Ascending aorta (tissue), 2 donors: ENCODE data around the gene CPA4. TPM values are rescaled to one million over a fixed set of nuclear protein-coding genes. Genes with fewer than 3 reads are reported as not detected.

ENCODE experiments used
- DNase-seq, 2 donors: peaks; one replicate each; pipeline ENCODE4 v3.0.0-alpha.2; 2019; ENCODE audit warnings: low spot score in 2 of 2
- H3K27ac ChIP-seq, 2 donors: fragments of 200-600 bp; sonication (generic); one replicate each; pipeline ENCODE4 v1.5.1; 2016 to 2017; ENCODE audit warnings: mild to moderate bottlenecking in 1 of 2
- H3K27me3 ChIP-seq: fragments of 200-600 bp; sonication (generic); one replicate; pipeline ENCODE4 v1.5.1; 2017
- H3K36me3 ChIP-seq, 2 donors: fragments of 200-600 bp; sonication (generic); one replicate each; pipeline ENCODE4 v1.5.1; 2016
- H3K4me1 ChIP-seq, 2 donors: fragments of 200-600 bp; sonication (generic); one replicate each; pipeline ENCODE4 v1.5.1; 2016 to 2017; ENCODE audit warnings: mild to moderate bottlenecking in 1 of 2
- H3K4me3 ChIP-seq, 2 donors: fragments of 200-600 bp; sonication (generic); one replicate each; pipeline ENCODE4 v1.5.1; 2016 to 2017; ENCODE audit warnings: mild to moderate bottlenecking in 1 of 2
- H3K9me3 ChIP-seq, 2 donors: fragments of 200-600 bp; sonication (generic); one replicate each; pipeline ENCODE4 v1.5.1; 2016
- intact Hi-C: fragments of 100-400 bp; cut with DNase I; formaldehyde crosslinking; loops from one replicate; pipeline ENCODE4 v1.15.1; 2023
- total RNA-seq: library from RNA; depleted of rRNA; stranded (reverse); fragments of >200 nt; gene quantifications from one replicate; pipeline ENCODE4 v1.1.0, GENCODE V29; 2016
- TF ChIP-seq, protein P1 (sequence below), 3 experiments: fragments of 200-600 bp in 2 of 3; fragments of 450-650 bp in 1 of 3; sonication (generic) in 2 of 3; IDR thresholded peaks; one replicate each; pipeline ENCODE4 v1.5.1; 2016 to 2019; ENCODE audit warnings: antibody characterized with exemption in 3 of 3, mild to moderate bottlenecking in 1 of 3, moderate library complexity in 1 of 3

CPA4 gene
- total RNA-seq, 1 donor from 2014 or later: not detected

DNA sequence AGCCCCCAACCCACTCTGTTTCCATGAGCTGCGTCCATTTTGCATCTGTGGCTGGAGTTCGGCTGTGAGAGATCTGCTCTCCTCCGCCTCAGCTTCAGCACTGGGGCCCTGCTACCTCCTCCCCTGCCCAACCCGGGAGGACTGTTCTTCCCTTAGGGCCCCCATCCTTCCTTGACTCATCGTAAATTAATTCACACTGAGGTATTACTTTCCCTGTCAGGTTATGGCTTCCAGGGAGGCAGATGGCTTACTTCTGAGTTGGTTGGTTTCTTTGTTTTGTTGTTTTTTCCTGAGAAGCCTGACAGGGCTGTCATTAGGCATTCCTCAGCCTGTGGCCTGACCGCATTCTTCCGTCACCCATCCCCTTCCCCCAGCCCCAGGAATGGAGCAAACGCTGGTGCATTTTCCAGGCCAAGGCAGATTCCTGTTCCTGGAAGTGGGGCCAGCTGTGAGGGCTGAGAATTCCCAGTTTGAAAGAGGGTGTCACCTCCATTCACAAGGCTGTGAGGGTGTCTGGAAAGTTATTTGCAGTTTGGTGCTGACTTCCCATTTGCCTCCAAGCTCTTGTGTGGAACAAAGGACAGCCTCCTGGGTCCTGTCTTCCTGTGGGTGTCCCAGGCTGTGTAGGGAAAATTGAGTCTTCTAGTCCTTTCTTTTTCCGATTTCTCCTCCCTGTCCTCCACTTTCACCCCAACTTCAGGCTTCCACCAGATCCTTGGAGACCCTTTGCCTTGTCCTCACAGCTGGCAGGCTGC is 63.3 kb downstream of the CPA4 start:
- H3K4me1 ChIP-seq: peaks cover 7 to 30% of the 10 kb centered on the region in 2 donors
- intact Hi-C loops: loop anchor here (10.0 kb wide), 1 partner anchor 61 kb away; the partner anchor contains the start of gene CPA4
- H3K27ac ChIP-seq: peak overlapping the region; percentile 55 to 77
- DNase-seq: peak in 1 of 2 donors; percentile 65
- H3K36me3 ChIP-seq: no peaks in the 10 kb centered on the region
- peaks cover 0 to 5% of the 10 kb centered on the region in 2 donors for H3K9me3 ChIP-seq
- no peaks in the 10 kb centered on the region for H3K27me3 ChIP-seq
- TF ChIP-seq, protein P1, sequence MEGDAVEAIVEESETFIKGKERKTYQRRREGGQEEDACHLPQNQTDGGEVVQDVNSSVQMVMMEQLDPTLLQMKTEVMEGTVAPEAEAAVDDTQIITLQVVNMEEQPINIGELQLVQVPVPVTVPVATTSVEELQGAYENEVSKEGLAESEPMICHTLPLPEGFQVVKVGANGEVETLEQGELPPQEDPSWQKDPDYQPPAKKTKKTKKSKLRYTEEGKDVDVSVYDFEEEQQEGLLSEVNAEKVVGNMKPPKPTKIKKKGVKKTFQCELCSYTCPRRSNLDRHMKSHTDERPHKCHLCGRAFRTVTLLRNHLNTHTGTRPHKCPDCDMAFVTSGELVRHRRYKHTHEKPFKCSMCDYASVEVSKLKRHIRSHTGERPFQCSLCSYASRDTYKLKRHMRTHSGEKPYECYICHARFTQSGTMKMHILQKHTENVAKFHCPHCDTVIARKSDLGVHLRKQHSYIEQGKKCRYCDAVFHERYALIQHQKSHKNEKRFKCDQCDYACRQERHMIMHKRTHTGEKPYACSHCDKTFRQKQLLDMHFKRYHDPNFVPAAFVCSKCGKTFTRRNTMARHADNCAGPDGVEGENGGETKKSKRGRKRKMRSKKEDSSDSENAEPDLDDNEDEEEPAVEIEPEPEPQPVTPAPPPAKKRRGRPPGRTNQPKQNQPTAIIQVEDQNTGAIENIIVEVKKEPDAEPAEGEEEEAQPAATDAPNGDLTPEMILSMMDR (IDR thresholded peaks at IDR 0.05): no peak
- no peak overlapping the region for H3K4me3 ChIP-seq

DNA sequence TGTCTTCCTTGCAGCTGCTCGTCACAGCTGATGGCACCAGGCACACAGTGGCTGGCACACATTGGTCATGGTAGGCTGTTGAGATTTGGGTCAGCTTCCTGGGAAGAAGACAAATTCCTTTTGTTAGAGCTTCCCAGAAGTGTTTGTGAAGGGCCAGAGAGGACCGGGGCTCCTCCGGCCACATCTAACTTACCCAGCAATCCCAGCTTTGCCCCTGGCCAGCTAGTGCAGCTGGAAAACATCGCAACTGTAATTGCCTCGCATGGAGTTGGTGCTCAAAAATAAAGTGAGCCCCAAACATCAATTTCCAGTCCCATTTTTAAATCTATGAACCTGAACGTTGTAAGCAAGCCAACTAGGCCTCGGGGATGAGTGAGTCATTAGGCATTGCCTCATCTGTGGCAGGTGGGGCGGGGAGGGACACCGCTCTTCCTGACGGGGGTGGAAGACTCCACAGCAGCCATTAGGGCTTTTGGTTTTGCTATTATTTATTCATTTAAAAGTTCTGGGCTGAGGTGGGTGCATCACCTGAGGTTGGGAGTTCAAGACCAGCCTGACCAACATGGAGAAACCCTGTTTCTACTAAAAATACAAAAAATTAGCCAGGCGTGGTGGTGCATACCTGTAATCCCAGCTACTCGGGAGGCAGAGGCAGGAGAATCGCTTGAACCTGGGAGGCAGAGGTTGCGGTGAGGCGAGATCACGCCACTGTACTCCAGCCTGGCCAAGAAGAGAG is 64.1 kb downstream of the CPA4 start:
- TF ChIP-seq, protein P1 (IDR thresholded peaks at IDR 0.05): no peak
- intact Hi-C loops: loop anchor here (10.0 kb wide), 1 partner anchor 62 kb away; the partner anchor contains the start of gene CPA4
- Histone ChIP-seq H3K4me3 (no peak overlapping the region), H3K4me1 (peaks cover 7 to 30% of the 10 kb centered on the region in 2 donors), H3K9me3 (peaks cover 0 to 5% of the 10 kb centered on the region in 2 donors), H3K27me3 (no peaks in the 10 kb centered on the region), H3K27ac (peak overlapping the region; percentile 55 to 77), H3K36me3 (no peaks in the 10 kb centered on the region)
- peak in 1 of 2 donors; percentile 74 for DNase-seq

DNA sequence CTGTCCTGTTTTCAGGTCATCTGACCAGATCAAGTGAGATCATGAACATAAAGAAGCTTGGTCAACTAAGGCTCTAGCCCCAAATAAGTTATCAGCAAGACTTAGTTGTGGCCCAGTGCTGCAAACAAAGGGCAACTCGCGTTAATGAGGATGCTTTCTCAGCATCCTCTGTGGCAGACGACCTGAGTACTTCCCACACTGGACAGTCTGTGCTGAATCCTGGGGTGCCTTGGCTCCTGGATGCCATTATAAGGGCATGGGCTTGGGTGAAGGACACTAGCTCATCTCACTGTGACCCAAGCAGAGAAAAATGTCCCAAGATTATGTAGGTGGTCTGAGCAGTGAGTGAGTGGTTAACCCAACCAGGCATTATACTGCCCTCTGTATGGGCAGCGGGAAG is 65.5 kb downstream of the CPA4 start:
- peaks cover 0 to 5% of the 10 kb centered on the region in 2 donors for H3K9me3 ChIP-seq
- TF ChIP-seq, protein P1 (IDR thresholded peaks at IDR 0.05): no peak
- H3K4me3 ChIP-seq: no peak overlapping the region
- H3K27ac ChIP-seq: no peak overlapping the region
- no peak for DNase-seq
- H3K4me1 ChIP-seq: peaks cover 7 to 19% of the 10 kb centered on the region in 2 donors
- intact Hi-C loops: loop anchor here (10.0 kb wide), 1 partner anchor 64 kb away; the partner anchor contains the start of gene CPA4
- H3K36me3 ChIP-seq: no peaks in the 10 kb centered on the region
- H3K27me3 ChIP-seq: no peaks in the 10 kb centered on the region

DNA sequence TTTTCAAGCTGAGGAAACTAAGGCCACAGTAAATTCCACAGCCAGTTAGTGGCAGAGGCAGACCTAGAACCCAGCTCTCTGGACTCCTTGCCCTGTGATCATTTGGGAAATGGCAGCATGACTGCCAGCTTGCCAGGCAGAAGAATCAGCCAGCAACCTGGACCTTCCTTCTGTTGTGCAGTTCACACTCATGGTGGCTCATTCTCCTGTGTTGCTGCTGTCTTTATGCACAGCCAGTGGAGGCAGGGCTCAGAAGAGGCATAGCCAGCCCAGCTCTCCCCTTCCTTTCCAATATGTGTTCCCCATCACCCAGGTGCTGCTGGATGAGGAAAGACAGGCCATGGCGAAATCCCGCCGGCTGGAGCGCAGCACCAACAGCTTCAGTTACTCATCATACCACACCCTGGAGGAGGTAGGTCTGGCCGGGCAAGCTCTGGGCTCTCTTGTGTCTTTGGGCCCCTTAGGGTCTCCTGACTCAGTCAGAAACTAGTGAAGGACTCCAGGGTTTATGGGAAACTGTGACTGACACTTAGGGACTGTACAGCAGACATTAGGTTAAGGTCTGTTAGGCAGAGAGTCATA is 66.4 kb downstream of the CPA4 start:
- peak in 1 of 2 donors; percentile 37 for DNase-seq
- TF ChIP-seq, protein P1 (IDR thresholded peaks at IDR 0.05): no peak
- peaks cover 0 to 5% of the 10 kb centered on the region in 2 donors for H3K9me3 ChIP-seq

DNA sequence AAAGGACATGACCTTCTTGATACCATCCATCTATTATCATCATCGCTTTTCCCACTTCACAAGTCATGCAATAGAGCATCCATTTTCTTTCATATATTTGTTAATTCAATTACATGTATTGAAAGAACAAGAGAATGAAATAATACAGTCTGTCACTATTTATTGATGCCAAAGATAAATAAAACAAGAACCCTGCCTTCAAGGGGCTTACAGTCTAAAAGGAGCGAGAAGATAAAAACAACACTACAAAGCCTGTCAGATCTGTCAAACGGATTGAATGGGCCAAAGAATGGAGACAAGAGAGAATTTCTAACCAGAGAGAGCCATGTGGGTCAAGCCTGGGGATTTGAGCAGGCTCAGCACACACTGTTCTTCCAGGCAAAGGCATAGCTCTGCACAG is 67.6 kb downstream of the CPA4 start:
- Histone ChIP-seq H3K27me3 (no peaks in the 10 kb centered on the region), H3K27ac (no peak overlapping the region), H3K36me3 (no peaks in the 10 kb centered on the region), H3K4me3 (no peak overlapping the region), H3K4me1 (peaks cover 7 to 29% of the 10 kb centered on the region in 2 donors), H3K9me3 (peaks cover 0 to 5% of the 10 kb centered on the region in 2 donors)
- DNase-seq: no peak
- TF ChIP-seq, protein P1 (IDR thresholded peaks at IDR 0.05): no peak
- intact Hi-C loops: loop anchor here (5.0 to 10.0 kb wide), 2 partner anchors 37 to 304 kb away; partner anchors contain the start of gene COPG2

More for the DNA sequence above, 66.4 kb downstream of the CPA4 start:
- no peak overlapping the region for H3K27ac ChIP-seq
- intact Hi-C loops: loop anchor here (10.0 kb wide), 1 partner anchor 65 kb away; the partner anchor contains the start of gene CPA4
- H3K27me3 ChIP-seq: no peaks in the 10 kb centered on the region
- no peak overlapping the region for H3K4me3 ChIP-seq
- H3K4me1 ChIP-seq: peaks cover 7 to 27% of the 10 kb centered on the region in 2 donors
- no peaks in the 10 kb centered on the region for H3K36me3 ChIP-seq
